Sigmoid colon (tissue), 7 donors: ENCODE results near the gene METAP1D. TPM values are rescaled to one million over a fixed set of nuclear protein-coding genes. Genes with fewer than 3 reads are reported as not detected.
"Not testable (repeated sequence)": the region's sequence is repeated elsewhere in the genome, so short reads cannot be mapped to it uniquely, and the experiment has no call there.

Experiments
- DNase-seq: peaks from one replicate; pipeline ENCODE4 v3.0.0-alpha.2; 2019
- H3K27ac ChIP-seq, 4 donors: fragments of 200-600 bp; sonication (generic); one replicate each; pipeline ENCODE4 v1.5.1; 2016 to 2019; ENCODE audit warnings: mild to moderate bottlenecking in 1 of 4
- H3K27me3 ChIP-seq, 3 donors: fragments of 200-600 bp; sonication (generic); one replicate each; pipeline ENCODE4 v1.5.1; 2019; ENCODE audit warnings: mild to moderate bottlenecking in 1 of 3
- H3K36me3 ChIP-seq, 4 donors: fragments of 200-600 bp; sonication (generic); one replicate each; pipeline ENCODE4 v1.5.1; 2016 to 2019
- H3K4me1 ChIP-seq, 4 donors: fragments of 200-600 bp; sonication (generic); one replicate each; pipeline ENCODE4 v1.5.1; 2017 to 2019
- H3K4me3 ChIP-seq, 4 donors: fragments of 200-600 bp; sonication (generic); one replicate each; pipeline ENCODE4 v1.5.1; 2017 to 2019; ENCODE audit warnings: mild to moderate bottlenecking in 2 of 4, moderate library complexity in 1 of 4
- H3K9me3 ChIP-seq, 4 donors: fragments of 200-600 bp in 3 of 4; sonication (generic) in 3 of 4; one replicate each; pipeline versions ENCODE4 v1.5.1 to v1.6.1; 2013 to 2019
- CTCF ChIP-seq, 4 experiments: fragments of 450-650 bp in 3 of 4; fragments of 200-600 bp in 1 of 4; IDR thresholded peaks; one replicate each; pipeline ENCODE4 v1.5.1; 2016 to 2019; ENCODE audit warnings: antibody characterized with exemption in 4 of 4, mild to moderate bottlenecking in 3 of 4, moderate library complexity in 2 of 4
- EP300 ChIP-seq, 4 donors: sonication (generic); formaldehyde crosslinking; IDR thresholded peaks; one replicate each; pipeline ENCODE4 v1.6.1; 2017; ENCODE audit warnings: antibody characterized with exemption in 4 of 4
- POLR2A ChIP-seq, 2 donors: fragments of 450-650 bp; IDR thresholded peaks; one replicate each; pipeline ENCODE4 v1.6.1; 2016; ENCODE audit warnings: antibody characterized with exemption in 2 of 2, mild to moderate bottlenecking in 2 of 2, moderate library complexity in 2 of 2
- POLR2AphosphoS5 ChIP-seq, 4 donors: sonication (generic); formaldehyde crosslinking; IDR thresholded peaks; one replicate each; pipeline ENCODE4 v1.6.1; 2017; ENCODE audit warnings: antibody characterized with exemption in 4 of 4
- WGBS, 2 donors: extraction: QIAGEN DNeasy Blood & Tissue Kit; methylation state at CpG; one replicate each; pipeline ENCODE4 v1.1.7; 2013; 5-methylcytosine and 5-hydroxymethylcytosine counted together
- intact Hi-C: fragments of 100-400 bp; cut with DNase I; formaldehyde crosslinking; loops from one replicate; pipeline ENCODE4 v1.15.1; 2023
- polyA plus RNA-seq, 3 donors: library from polyadenylated mRNA; stranded (reverse); fragments of 200-250 nt; gene quantifications; one replicate each; pipeline ENCODE4 v1.2.3, GENCODE V29; 2013
- total RNA-seq, 4 donors: library from RNA; depleted of rRNA; stranded (reverse); fragments of >200 nt; gene quantifications; one replicate each; pipeline ENCODE4 v1.1.0, GENCODE V29; 2016
- donor health status: healthy with polysubstance abuse.
- donor health status: Bipolar disorder and iron deficiency.
- donor health status: healthy.

Gene METAP1D
- total and polyA plus RNA-seq, 7 donors = 0.60 to 14.4 (median 7.8) TPM

GRCh38 chr2:172052000-172052983, 52.5 kb downstream of the METAP1D start:
- Histone ChIP-seq H3K9me3 (no peaks in the 10 kb centered on the region), H3K36me3 (no peaks in the 10 kb centered on the region), H3K4me3 (no peak overlapping the region), H3K27ac (no peak overlapping the region), H3K4me1 (no peaks in the 10 kb centered on the region), H3K27me3 (no peaks in the 10 kb centered on the region)
- intact Hi-C loops = no loop called here
- DNase-seq = no peak
- WGBS, 2 donors = 46 to 65% methylated on average over 4 of the region's 4 CpGs
- no peak for TF ChIP-seq POLR2AphosphoS5 (IDR thresholded peaks at IDR 0.05)
- TF ChIP-seq EP300 (IDR thresholded peaks at IDR 0.05) = no peak
- TF ChIP-seq POLR2A (IDR thresholded peaks at IDR 0.05) = no peak
- no peak for TF ChIP-seq CTCF (IDR thresholded peaks at IDR 0.05)

- TF ChIP-seq EP300 (IDR thresholded peaks at IDR 0.05) = no peak
- no peak for TF ChIP-seq POLR2AphosphoS5 (IDR thresholded peaks at IDR 0.05)
- no peak for TF ChIP-seq CTCF (IDR thresholded peaks at IDR 0.05)
- TF ChIP-seq POLR2A (IDR thresholded peaks at IDR 0.05) = no peak
- DNase-seq = no peak
- Histone ChIP-seq H3K36me3 (no peaks in the 10 kb centered on the region), H3K4me3 (no peak overlapping the region), H3K27me3 (no peaks in the 10 kb centered on the region), H3K27ac (no peak overlapping the region), H3K4me1 (no peaks in the 10 kb centered on the region), H3K9me3 (no peaks in the 10 kb centered on the region)
- intact Hi-C loops = no loop called here
- WGBS, 2 donors = 72 to 87% methylated on average over 1 of the region's 1 CpG
These were observed 53.7 kb downstream of the METAP1D start for GRCh38 chr2:172053486-172053885.

- TF ChIP-seq POLR2A (IDR thresholded peaks at IDR 0.05) (no peak), CTCF (IDR thresholded peaks at IDR 0.05) (no peak)
- Histone ChIP-seq H3K36me3 (no peaks in the 10 kb centered on the region), H3K27me3 (no peaks in the 10 kb centered on the region), H3K4me1 (no peaks in the 10 kb centered on the region), H3K27ac (no peak overlapping the region), H3K4me3 (no peak overlapping the region), H3K9me3 (no peaks in the 10 kb centered on the region)
- 92 to 94% methylated on average over 2 of the region's 2 CpGs for WGBS, 2 donors
- DNase-seq = no peak
- intact Hi-C loops = no loop called here
These were observed 56.5 kb downstream of the METAP1D start for GRCh38 chr2:172056293-172056692.

GRCh38 chr2:172058660-172059059, 58.9 kb downstream of the METAP1D start:
- intact Hi-C loops = no loop called here
- H3K9me3 ChIP-seq = no peaks in the 10 kb centered on the region
- no peaks in the 10 kb centered on the region for H3K4me1 ChIP-seq
- WGBS, 2 donors = 97% methylated on average over 5 of the region's 5 CpGs
- no peak overlapping the region for H3K4me3 ChIP-seq
- no peak for DNase-seq
- H3K36me3 ChIP-seq = no peaks in the 10 kb centered on the region
- no peaks in the 10 kb centered on the region for H3K27me3 ChIP-seq
- H3K27ac ChIP-seq = no peak overlapping the region
- no peak for TF ChIP-seq EP300 (IDR thresholded peaks at IDR 0.05)
- no peak for TF ChIP-seq POLR2AphosphoS5 (IDR thresholded peaks at IDR 0.05)
- TF ChIP-seq POLR2A (IDR thresholded peaks at IDR 0.05) = no peak
- no peak for TF ChIP-seq CTCF (IDR thresholded peaks at IDR 0.05)

- intact Hi-C loops, DNase-seq: not testable (repeated sequence)
- 98% methylated on average over 5 of the region's 5 CpGs for WGBS, 2 donors
These were observed 60.4 kb downstream of the METAP1D start for GRCh38 chr2:172060118-172060517.

More at GRCh38 chr2:172060118-172060517, 60.4 kb downstream of the METAP1D start:
- H3K4me1 ChIP-seq, H3K9me3 ChIP-seq, H3K27me3 ChIP-seq, H3K36me3 ChIP-seq, H3K4me3 ChIP-seq, H3K27ac ChIP-seq: not testable (repeated sequence)
